ENCODE measurements around the gene ZNF37A. TPM values are rescaled to one million over a fixed set of nuclear protein-coding genes. Genes with fewer than 3 reads are reported as not detected.

Gene ZNF37A
- total RNA-seq, 4 donors from 2014 or later = 10.3 to 32.2 (median 16.7) TPM

DNA sequence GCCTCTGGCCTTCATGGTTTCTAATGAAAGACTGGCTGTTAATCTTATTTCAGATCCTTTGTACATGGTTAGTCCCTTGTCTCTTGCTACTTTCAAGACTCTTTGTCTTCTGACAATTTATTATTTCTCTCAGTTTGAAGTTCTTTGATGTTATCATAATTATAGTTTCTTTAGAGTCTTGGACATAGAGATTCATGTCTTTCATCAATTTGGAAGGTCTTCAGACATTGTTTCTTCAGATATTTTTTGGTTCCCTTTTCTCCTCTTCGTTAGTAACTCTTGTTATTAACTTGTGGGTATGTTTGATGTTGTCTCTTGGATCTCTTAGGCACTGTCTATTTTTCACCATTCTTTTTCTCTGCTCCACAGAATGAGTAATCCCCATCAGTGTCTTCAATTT, 8.7 kb downstream of the ZNF37A start:
- H3K27ac ChIP-seq = no peak overlapping the region
- H3K36me3 ChIP-seq = peaks cover 0 to 79% (median 4%) of the 10 kb centered on the region in 3 donors
- DNase-seq = no peak
- no peak overlapping the region for H3K4me3 ChIP-seq
- H3K9me3 ChIP-seq = peaks cover 0 to 53% (median 0%) of the 10 kb centered on the region in 4 donors
- TF ChIP-seq, protein P1, sequence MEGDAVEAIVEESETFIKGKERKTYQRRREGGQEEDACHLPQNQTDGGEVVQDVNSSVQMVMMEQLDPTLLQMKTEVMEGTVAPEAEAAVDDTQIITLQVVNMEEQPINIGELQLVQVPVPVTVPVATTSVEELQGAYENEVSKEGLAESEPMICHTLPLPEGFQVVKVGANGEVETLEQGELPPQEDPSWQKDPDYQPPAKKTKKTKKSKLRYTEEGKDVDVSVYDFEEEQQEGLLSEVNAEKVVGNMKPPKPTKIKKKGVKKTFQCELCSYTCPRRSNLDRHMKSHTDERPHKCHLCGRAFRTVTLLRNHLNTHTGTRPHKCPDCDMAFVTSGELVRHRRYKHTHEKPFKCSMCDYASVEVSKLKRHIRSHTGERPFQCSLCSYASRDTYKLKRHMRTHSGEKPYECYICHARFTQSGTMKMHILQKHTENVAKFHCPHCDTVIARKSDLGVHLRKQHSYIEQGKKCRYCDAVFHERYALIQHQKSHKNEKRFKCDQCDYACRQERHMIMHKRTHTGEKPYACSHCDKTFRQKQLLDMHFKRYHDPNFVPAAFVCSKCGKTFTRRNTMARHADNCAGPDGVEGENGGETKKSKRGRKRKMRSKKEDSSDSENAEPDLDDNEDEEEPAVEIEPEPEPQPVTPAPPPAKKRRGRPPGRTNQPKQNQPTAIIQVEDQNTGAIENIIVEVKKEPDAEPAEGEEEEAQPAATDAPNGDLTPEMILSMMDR (IDR thresholded peaks at IDR 0.05) = no peak
- no peak for TF ChIP-seq POLR2A (IDR thresholded peaks at IDR 0.05)
- no peaks in the 10 kb centered on the region for H3K27me3 ChIP-seq
- H3K4me1 ChIP-seq = no peaks in the 10 kb centered on the region

DNA sequence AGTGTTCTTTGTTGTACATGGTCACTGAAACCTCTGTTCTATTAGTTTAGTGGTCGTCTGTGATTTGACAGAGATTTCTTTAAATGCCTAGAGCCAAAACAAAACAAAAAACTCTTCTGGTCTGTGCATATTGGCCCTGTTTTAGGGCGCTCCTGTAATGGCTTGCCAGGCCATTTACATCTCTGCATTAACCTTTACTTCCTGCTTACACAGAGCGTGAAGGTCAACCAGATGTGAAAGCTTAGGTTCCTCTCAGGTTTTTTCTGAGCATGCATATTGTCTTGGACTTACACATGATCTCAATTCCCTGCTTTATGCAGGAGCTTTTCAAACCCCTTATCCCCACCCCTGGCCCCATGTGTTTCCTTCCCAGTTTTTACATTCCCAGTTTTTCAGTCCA, 9.6 kb downstream of the ZNF37A start:
- Histone ChIP-seq H3K27me3 (no peaks in the 10 kb centered on the region), H3K4me1 (no peaks in the 10 kb centered on the region), H3K9me3 (peaks cover 0 to 56% (median 0%) of the 10 kb centered on the region in 4 donors), H3K27ac (no peak overlapping the region), H3K36me3 (peaks cover 0 to 70% (median 4%) of the 10 kb centered on the region in 3 donors), H3K4me3 (no peak overlapping the region)
- no peak for DNase-seq
- TF ChIP-seq, protein P1 (IDR thresholded peaks at IDR 0.05) = no peak
- TF ChIP-seq POLR2A (IDR thresholded peaks at IDR 0.05) = no peak

GRCh38 chr10:38112159-38112558, 18.0 kb downstream of the ZNF37A start:
- TF ChIP-seq POLR2A (IDR thresholded peaks at IDR 0.05) = no peak
- TF ChIP-seq, protein P1 (IDR thresholded peaks at IDR 0.05) = no peak
- H3K27me3 ChIP-seq = no peaks in the 10 kb centered on the region
- H3K9me3 ChIP-seq = peaks cover 0 to 85% (median 16%) of the 10 kb centered on the region in 4 donors
- H3K4me3 ChIP-seq = no peak overlapping the region
- no peak overlapping the region for H3K27ac ChIP-seq
- DNase-seq = no peak
- no peaks in the 10 kb centered on the region for H3K4me1 ChIP-seq
- peaks cover 0 to 34% (median 2%) of the 10 kb centered on the region in 3 donors for H3K36me3 ChIP-seq

GRCh38 chr10:38118072-38118807, 24.1 kb downstream of the ZNF37A start:
- Histone ChIP-seq H3K27me3 (no peaks in the 10 kb centered on the region), H3K27ac (no peak overlapping the region), H3K4me3 (no peak overlapping the region), H3K9me3 (peaks cover 0 to 100% (median 37%) of the 10 kb centered on the region in 4 donors), H3K36me3 (peaks cover 0 to 46% (median 2%) of the 10 kb centered on the region in 3 donors), H3K4me1 (no peaks in the 10 kb centered on the region)
- no peak for DNase-seq
- no peak for TF ChIP-seq POLR2A (IDR thresholded peaks at IDR 0.05)
- TF ChIP-seq, protein P1 (IDR thresholded peaks at IDR 0.05) = no peak

GRCh38 chr10:38119038-38119437, 24.9 kb downstream of the ZNF37A start:
- Histone ChIP-seq H3K9me3 (peaks cover 0 to 100% (median 35%) of the 10 kb centered on the region in 4 donors), H3K4me1 (no peaks in the 10 kb centered on the region), H3K36me3 (peaks cover 0 to 43% (median 2%) of the 10 kb centered on the region in 3 donors), H3K27ac (no peak overlapping the region), H3K27me3 (no peaks in the 10 kb centered on the region), H3K4me3 (no peak overlapping the region)
- DNase-seq = no peak
- TF ChIP-seq, protein P1 (IDR thresholded peaks at IDR 0.05) = no peak
- TF ChIP-seq POLR2A (IDR thresholded peaks at IDR 0.05) = no peak

Measured in Peyer's patch (tissue), 4 donors.